ENCODE results near the gene RHBDL2. TPM values are rescaled to one million over a fixed set of nuclear protein-coding genes. Genes with fewer than 3 reads are reported as not detected.

RHBDL2 gene
- total RNA-seq, 4 donors from 2014 or later: not detected

DNA sequence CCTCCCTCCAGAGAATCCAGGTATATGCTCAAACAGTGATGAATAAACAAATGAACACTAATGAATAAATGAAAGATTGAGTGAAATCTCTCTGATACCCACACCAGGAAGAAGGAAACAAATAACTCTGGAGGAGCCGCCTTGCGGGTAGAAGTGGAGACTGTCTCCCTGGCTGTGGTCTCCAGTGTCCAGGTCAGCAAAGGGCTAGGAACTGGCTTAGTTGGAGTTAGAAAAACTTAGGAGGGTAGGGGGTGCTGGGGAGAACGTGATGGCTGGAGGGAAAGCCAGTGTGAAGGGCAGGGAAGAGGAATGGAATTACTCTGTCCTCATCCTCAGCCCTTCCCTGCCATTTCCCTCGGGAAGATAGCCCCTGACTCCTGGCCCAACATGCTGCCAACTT is 537 bp downstream of the RHBDL2 start:
- Histone ChIP-seq H3K27me3 (no peaks in the 10 kb centered on the region), H3K4me3 (peak overlapping the region; percentile 25 to 52 (median 44)), H3K36me3 (no peaks in the 10 kb centered on the region), H3K9me3 (no peaks in the 10 kb centered on the region), H3K27ac (no peak overlapping the region), H3K4me1 (peaks cover 0 to 3% of the 10 kb centered on the region in 2 donors)
- DNase-seq: no peak
- no peak for TF ChIP-seq POLR2A (IDR thresholded peaks at IDR 0.05)
- intact Hi-C loops (cut with DNase I; ENCODE audit: low total_unique reads) (no loop called here), in situ Hi-C loops (cut with MboI; ENCODE audit: low sequenced_read_pairs in 4 of 4) (no loop called here)
- ATAC-seq: no peak

GRCh38 chr1:38940339-38941047 is 1.1 kb downstream of the RHBDL2 start:
- intact Hi-C loops (cut with DNase I; ENCODE audit: low total_unique reads): no loop called here
- H3K4me1 ChIP-seq: peaks cover 0 to 3% of the 10 kb centered on the region in 2 donors
- no peaks in the 10 kb centered on the region for H3K36me3 ChIP-seq
- in situ Hi-C loops (cut with MboI; ENCODE audit: low sequenced_read_pairs in 4 of 4): no loop called here
- no peak overlapping the region for H3K27ac ChIP-seq
- DNase-seq: no peak
- no peak for ATAC-seq
- H3K27me3 ChIP-seq: no peaks in the 10 kb centered on the region
- no peaks in the 10 kb centered on the region for H3K9me3 ChIP-seq
- H3K4me3 ChIP-seq: no peak overlapping the region
- TF ChIP-seq POLR2A (IDR thresholded peaks at IDR 0.05): no peak
- TF ChIP-seq, protein P1, sequence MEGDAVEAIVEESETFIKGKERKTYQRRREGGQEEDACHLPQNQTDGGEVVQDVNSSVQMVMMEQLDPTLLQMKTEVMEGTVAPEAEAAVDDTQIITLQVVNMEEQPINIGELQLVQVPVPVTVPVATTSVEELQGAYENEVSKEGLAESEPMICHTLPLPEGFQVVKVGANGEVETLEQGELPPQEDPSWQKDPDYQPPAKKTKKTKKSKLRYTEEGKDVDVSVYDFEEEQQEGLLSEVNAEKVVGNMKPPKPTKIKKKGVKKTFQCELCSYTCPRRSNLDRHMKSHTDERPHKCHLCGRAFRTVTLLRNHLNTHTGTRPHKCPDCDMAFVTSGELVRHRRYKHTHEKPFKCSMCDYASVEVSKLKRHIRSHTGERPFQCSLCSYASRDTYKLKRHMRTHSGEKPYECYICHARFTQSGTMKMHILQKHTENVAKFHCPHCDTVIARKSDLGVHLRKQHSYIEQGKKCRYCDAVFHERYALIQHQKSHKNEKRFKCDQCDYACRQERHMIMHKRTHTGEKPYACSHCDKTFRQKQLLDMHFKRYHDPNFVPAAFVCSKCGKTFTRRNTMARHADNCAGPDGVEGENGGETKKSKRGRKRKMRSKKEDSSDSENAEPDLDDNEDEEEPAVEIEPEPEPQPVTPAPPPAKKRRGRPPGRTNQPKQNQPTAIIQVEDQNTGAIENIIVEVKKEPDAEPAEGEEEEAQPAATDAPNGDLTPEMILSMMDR (IDR thresholded peaks at IDR 0.05 in 4 of 5, conservative IDR thresholded peaks at IDR 0.05 in 1 of 5): no peak

GRCh38 chr1:38938722-38939260 is 2.8 kb downstream of the RHBDL2 start:
- Histone ChIP-seq H3K27me3 (no peaks in the 10 kb centered on the region), H3K4me3 (no peak overlapping the region), H3K27ac (no peak overlapping the region), H3K36me3 (no peaks in the 10 kb centered on the region), H3K9me3 (no peaks in the 10 kb centered on the region), H3K4me1 (peaks cover 0 to 3% of the 10 kb centered on the region in 2 donors)
- no peak for TF ChIP-seq POLR2A (IDR thresholded peaks at IDR 0.05)
- TF ChIP-seq, protein P1 (IDR thresholded peaks at IDR 0.05 in 4 of 5, conservative IDR thresholded peaks at IDR 0.05 in 1 of 5): no peak
- intact Hi-C loops (cut with DNase I; ENCODE audit: low total_unique reads) (no loop called here), in situ Hi-C loops (cut with MboI; ENCODE audit: low sequenced_read_pairs in 4 of 4) (no loop called here)
- DNase-seq (no peak), ATAC-seq (no peak)

DNA sequence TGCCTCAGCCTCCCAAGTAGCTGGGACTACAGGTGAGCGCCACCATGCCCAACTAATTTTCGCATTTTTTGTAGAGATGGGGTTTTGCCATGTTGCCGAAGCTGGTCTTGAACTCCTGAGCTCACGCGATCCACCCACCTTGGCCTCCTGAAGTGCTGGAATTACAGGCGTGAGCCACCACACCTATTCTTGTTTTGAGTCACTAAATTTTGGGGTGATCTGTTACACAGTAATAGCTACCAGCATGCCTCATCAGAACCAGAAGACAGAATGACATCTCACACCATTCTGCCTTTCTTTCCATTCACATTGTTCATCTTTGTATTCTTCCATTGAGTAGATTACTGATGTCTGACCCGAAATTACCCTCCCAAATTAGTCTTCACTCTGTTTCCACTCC is 9.1 kb downstream of the RHBDL2 start:
- Histone ChIP-seq H3K4me1 (no peaks in the 10 kb centered on the region), H3K27me3 (no peaks in the 10 kb centered on the region), H3K4me3 (no peak overlapping the region), H3K36me3 (no peaks in the 10 kb centered on the region), H3K27ac (no peak overlapping the region), H3K9me3 (no peaks in the 10 kb centered on the region)
- TF ChIP-seq POLR2A (IDR thresholded peaks at IDR 0.05): no peak
- TF ChIP-seq, protein P1 (IDR thresholded peaks at IDR 0.05 in 4 of 5, conservative IDR thresholded peaks at IDR 0.05 in 1 of 5): no peak
- DNase-seq: no peak
- no peak for ATAC-seq
- in situ Hi-C loops (cut with MboI; ENCODE audit: low sequenced_read_pairs in 4 of 4) (no loop called here), intact Hi-C loops (cut with DNase I; ENCODE audit: low total_unique reads) (no loop called here)

DNA sequence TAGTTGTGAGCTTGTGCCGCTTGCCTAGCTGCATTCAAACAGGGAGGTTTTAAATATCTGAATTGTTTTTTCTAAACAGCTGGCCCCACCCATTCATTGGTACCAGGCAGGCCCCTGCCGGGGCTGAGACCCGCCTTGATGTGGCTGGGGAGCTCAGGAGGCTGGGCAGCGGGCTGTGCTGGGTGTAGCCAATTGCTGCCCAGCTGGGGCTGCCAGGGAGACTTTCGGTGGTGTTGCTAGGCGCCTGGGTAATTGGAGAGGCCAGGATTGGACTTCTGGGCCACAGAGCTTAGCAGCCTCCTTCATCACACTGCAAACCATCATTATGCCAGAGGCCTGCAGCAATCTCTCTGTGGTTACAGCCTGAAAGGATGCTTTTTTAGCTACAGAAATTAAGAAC is 12.2 kb downstream of the RHBDL2 start:
- intact Hi-C loops (cut with DNase I; ENCODE audit: low total_unique reads): no loop called here

More for the DNA sequence above, 12.2 kb downstream of the RHBDL2 start:
- in situ Hi-C loops (cut with MboI; ENCODE audit: low sequenced_read_pairs in 4 of 4): no loop called here
- ATAC-seq: no peak
- Histone ChIP-seq H3K4me3 (no peak overlapping the region), H3K27ac (peak overlapping the region in 1 of 4 donors; percentile 7), H3K27me3 (no peaks in the 10 kb centered on the region), H3K9me3 (no peaks in the 10 kb centered on the region), H3K36me3 (no peaks in the 10 kb centered on the region), H3K4me1 (no peaks in the 10 kb centered on the region)
- no peak for DNase-seq
- TF ChIP-seq POLR2A (IDR thresholded peaks at IDR 0.05): no peak
- TF ChIP-seq, protein P1 (IDR thresholded peaks at IDR 0.05 in 4 of 5, conservative IDR thresholded peaks at IDR 0.05 in 1 of 5): no peak

Data from gastrocnemius medialis (tissue), 4 donors.